ENCODE data around the gene KCP.

Gene KCP

DNA sequence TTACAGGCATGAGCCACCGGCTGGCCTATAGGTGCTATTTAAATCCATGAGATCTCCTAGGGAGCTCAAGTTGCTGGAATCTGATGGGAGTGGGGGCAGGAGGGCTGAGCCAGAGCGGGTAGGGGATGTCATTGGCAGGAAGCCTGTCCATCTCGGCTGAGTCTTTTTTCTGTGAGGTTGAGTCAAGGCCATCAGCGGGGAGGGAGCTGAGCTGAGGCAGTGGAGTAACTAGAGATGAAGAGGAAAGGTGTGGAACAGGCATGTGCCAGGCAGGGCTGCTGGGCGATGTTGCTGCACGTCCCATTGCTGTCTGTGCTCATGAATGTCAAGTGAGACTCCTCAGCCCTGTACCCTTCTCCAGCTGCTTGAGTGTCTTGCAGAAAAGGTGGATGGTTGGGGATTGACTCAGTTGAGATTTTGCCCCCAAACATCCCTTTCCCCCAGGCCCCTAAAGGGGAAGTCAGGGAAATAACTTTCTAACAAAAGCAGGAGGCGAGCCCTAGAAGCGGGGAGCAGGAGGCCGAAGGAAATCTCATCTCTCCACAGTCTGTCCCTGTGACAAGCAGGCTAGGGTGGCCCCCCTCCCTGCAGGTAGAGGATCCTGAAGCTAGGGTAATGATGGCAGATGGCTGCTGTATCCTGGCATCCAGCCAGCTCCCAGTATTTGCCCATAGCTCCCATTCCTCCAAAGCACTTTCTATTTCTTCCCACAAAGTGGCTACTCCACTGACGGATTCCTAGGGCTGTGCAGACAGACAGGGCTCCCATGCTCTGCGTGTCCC is 42.5 kb downstream of the KCP start:
- no peak for DNase-seq (ENCODE audit: extremely low read depth, insufficient read length)
- H3K27me3 ChIP-seq (replicated peaks; ENCODE audit: control insufficient read depth, insufficient read depth, low read length): no peaks in the 10 kb centered on the region
- peaks cover 14% of the 10 kb centered on the region for H3K36me3 ChIP-seq (ENCODE audit: control insufficient read depth, insufficient read depth, low read length)
- H3K4me3 ChIP-seq (replicated peaks; ENCODE audit: low read depth, low read length): no peak overlapping the region
- TF ChIP-seq, protein P1, sequence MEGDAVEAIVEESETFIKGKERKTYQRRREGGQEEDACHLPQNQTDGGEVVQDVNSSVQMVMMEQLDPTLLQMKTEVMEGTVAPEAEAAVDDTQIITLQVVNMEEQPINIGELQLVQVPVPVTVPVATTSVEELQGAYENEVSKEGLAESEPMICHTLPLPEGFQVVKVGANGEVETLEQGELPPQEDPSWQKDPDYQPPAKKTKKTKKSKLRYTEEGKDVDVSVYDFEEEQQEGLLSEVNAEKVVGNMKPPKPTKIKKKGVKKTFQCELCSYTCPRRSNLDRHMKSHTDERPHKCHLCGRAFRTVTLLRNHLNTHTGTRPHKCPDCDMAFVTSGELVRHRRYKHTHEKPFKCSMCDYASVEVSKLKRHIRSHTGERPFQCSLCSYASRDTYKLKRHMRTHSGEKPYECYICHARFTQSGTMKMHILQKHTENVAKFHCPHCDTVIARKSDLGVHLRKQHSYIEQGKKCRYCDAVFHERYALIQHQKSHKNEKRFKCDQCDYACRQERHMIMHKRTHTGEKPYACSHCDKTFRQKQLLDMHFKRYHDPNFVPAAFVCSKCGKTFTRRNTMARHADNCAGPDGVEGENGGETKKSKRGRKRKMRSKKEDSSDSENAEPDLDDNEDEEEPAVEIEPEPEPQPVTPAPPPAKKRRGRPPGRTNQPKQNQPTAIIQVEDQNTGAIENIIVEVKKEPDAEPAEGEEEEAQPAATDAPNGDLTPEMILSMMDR (IDR thresholded peaks at IDR 0.05; ENCODE audit: insufficient read depth, low read length, poor library complexity, severe bottlenecking): no peak

DNA sequence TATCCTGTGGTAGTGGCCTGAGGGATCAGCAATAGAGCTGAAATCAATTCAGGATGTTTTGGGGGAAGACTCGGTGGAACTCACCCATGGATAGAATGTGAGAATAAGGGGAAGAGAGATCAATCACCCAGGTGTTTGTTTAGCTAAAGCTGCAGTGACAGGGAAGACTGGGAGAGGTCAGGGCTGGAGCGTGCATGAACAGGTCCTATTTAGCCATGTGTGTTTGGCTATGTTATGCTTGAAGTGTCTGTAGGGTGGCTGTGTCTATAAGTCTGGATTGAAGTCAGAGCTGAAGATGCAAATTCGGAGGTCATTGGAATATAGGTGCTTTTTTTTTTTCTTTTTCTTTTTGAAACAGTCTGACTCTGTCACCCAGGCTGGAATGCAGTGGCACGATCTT is 43.3 kb downstream of the KCP start:
- Histone ChIP-seq H3K27me3 (replicated peaks; ENCODE audit: control insufficient read depth, insufficient read depth, low read length) (no peaks in the 10 kb centered on the region), H3K36me3 (ENCODE audit: control insufficient read depth, insufficient read depth, low read length) (peaks cover 14% of the 10 kb centered on the region), H3K4me3 (replicated peaks; ENCODE audit: low read depth, low read length) (no peak overlapping the region)
- no peak for DNase-seq (ENCODE audit: extremely low read depth, insufficient read length)
- TF ChIP-seq, protein P1 (IDR thresholded peaks at IDR 0.05; ENCODE audit: insufficient read depth, low read length, poor library complexity, severe bottlenecking): no peak

DNA sequence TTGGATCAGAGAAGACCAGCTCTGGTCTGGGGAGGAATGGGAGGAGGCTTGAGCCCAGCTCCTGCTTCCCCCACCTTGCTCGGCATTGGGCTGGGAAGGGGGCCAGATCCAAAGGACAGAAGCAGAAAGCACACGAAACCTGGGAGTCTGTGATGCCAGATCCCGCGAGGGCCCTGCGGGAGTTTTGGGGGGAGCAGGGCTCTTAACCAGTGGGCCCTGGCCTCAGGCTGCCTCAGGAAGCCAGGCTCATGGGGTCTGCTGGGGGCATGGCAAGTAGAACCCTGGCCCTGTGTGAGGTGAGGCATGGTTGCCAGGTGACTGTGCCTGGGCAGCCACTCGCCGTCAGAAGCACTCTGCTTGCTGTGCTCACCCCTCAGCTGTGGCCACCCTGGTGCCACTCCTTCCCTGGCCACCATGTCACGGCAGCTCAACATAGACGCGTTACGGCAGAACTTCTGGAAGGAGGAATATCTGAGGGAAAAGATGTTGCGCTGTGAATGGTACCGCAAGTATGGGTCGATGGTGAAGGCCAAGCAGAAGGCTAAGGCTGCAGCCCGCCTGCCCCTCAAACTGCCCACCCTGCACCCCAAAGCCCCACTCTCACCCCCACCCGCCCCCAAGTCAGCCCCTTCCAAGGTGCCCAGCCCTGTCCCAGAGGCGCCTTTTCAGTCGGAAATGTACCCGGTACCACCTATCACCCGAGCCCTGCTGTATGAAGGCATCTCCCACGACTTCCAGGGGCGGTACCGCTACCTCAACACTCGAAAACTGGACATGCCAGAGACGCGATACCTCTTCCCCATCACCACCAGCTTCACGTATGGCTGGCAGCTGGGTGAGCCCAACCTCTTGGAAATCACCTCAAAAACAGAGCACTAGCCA is 44.3 kb downstream of the KCP start:
- Histone ChIP-seq H3K4me3 (replicated peaks; ENCODE audit: low read depth, low read length) (no peak overlapping the region), H3K27me3 (replicated peaks; ENCODE audit: control insufficient read depth, insufficient read depth, low read length) (no peaks in the 10 kb centered on the region), H3K36me3 (ENCODE audit: control insufficient read depth, insufficient read depth, low read length) (peaks cover 14% of the 10 kb centered on the region)
- no peak for DNase-seq (ENCODE audit: extremely low read depth, insufficient read length)
- TF ChIP-seq, protein P1 (IDR thresholded peaks at IDR 0.05; ENCODE audit: insufficient read depth, low read length, poor library complexity, severe bottlenecking): no peak

DNA sequence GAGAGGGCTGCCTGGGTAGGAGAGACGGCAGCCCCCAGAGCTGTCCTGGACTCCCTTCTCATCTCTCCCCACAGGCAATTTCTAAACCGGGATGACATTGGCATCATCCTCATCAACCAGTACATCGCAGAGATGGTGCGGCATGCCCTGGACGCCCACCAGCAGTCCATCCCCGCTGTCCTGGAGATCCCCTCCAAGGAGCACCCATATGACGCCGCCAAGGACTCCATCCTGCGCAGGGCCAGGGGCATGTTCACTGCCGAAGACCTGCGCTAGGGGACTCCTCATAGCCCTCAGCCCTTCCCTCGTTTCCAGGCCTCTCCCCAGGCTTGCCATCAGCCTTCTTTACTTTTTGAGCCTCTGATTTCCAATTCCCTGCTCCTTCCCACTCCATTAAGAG is 45.2 kb downstream of the KCP start:
- H3K36me3 ChIP-seq (ENCODE audit: control insufficient read depth, insufficient read depth, low read length): peaks cover 14% of the 10 kb centered on the region
- no peak overlapping the region for H3K4me3 ChIP-seq (replicated peaks; ENCODE audit: low read depth, low read length)
- H3K27me3 ChIP-seq (replicated peaks; ENCODE audit: control insufficient read depth, insufficient read depth, low read length): no peaks in the 10 kb centered on the region
- DNase-seq (ENCODE audit: extremely low read depth, insufficient read length): no peak
- TF ChIP-seq, protein P1 (IDR thresholded peaks at IDR 0.05; ENCODE audit: insufficient read depth, low read length, poor library complexity, severe bottlenecking): no peak

DNA sequence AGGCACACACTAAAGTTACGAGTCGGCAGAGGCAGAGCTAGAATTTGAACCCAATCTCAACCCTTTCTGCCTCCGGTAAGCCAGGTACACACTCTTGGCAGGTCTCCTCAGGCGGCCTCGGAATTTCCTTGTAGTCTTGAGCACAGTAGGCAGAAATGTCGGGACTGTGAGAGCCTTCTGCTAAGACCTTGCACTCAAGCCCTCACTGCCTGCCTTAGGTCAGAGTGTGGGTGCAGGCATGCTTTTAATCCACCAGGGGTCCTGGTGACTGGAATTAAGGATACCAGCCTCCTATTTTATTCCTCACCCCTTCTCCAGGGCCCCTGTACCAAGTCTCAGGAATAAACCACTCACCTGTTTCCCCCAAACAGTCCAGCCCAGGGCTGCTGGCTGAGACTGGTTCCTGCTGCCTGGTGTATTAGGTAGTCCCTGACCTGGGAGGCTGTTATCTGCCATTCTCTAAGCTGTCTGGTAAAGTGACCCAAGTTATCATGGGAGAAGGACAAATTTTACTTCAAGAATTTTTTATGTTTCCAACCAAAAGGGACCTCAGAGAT is 47.0 kb downstream of the KCP start:
- Histone ChIP-seq H3K36me3 (ENCODE audit: control insufficient read depth, insufficient read depth, low read length) (peaks cover 14% of the 10 kb centered on the region), H3K4me3 (replicated peaks; ENCODE audit: low read depth, low read length) (peak overlapping the region; percentile 94), H3K27me3 (replicated peaks; ENCODE audit: control insufficient read depth, insufficient read depth, low read length) (no peaks in the 10 kb centered on the region)
- peak; percentile 36 for DNase-seq (ENCODE audit: extremely low read depth, insufficient read length)
- TF ChIP-seq, protein P1 (IDR thresholded peaks at IDR 0.05; ENCODE audit: insufficient read depth, low read length, poor library complexity, severe bottlenecking): peak; percentile 59
